ENCODE data around the gene SRGAP2B. TPM values are rescaled to one million over a fixed set of nuclear protein-coding genes. Genes with fewer than 3 reads are reported as not detected.
"Not testable (repeated sequence)": the region's sequence is repeated elsewhere in the genome, so short reads cannot be mapped to it uniquely, and the experiment has no call there.

Gene SRGAP2B
- polyA plus RNA-seq: 12.4 TPM
- long read RNA-seq, donor 1: 0 reads
- long read RNA-seq, donor 2: 0 reads
- long read RNA-seq, donor 3: 0 reads
- long read RNA-seq, donor 4: 0 reads
- long read RNA-seq, donor 5: 0 reads
- long read RNA-seq, donor 6: 0 reads
- long read RNA-seq, donor 7, full-length matches to known transcripts: 2 of 2 reads
- long read RNA-seq, donor 7, partial matches to known transcripts: 0 of 2 reads
- long read RNA-seq, donor 7, other reads (novel, unspliced or antisense): 0 of 2 reads
- long read RNA-seq, donor 8: 0 reads
- long read RNA-seq, donor 9: 0 reads
- long read RNA-seq, donor 10: 0 reads
- long read RNA-seq, donor 11: 0 reads

DNA sequence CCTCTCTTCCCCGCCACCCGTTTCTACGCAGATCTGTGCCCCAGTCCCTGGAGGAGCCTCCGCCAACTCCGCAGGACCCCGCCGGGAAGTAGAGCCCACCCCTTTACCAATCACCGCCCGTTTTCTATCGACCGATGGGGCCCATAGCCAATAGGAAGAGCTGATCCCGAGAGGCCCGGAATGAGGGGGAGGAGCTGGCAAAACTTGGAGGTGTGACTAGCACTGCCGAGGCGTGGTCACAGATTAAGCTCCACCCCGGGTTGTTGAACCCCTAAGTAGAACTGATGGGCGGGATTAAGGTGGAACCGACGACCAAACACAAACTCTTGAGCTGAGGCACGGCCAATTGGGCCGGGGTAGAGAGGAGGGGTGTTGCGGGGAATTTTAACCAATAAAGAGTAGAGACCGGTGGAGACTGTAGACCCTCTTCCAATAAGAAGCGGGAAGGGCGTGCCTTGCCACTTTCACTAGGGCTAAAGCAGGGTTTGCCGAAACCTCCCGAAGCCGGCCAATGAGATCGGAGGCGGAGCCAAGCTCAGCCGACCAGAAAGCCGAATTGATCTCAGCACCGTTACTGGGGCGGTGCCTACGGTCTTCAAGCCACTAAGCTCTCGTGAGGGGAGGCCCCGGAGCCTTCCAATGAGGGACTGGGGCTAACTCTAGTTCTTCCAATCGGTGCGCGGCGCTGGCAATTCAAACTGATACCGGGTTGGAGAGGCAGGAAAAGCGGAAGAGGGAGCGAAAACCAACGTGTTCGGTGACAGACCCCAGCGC is at the start of gene SRGAP2B, which contains the start of gene FAM72D:
TSS of gene SRGAP2B (minus strand) at position 45 of the 774 bp plus-strand sequence. CDS start 2,427 bp downstream, outside the sequence.
TSS of gene FAM72D (plus strand) at position 691 of the 774 bp plus-strand sequence. CDS start 874 bp downstream, outside the sequence.
- H3K27ac ChIP-seq (ENCODE audit: low read length); DNase-seq; H3K27me3 ChIP-seq (ENCODE audit: control insufficient read depth, insufficient read depth, low read length); H3K9me3 ChIP-seq (ENCODE audit: control insufficient read depth, low read depth, low read length); H3K36me3 ChIP-seq (ENCODE audit: control insufficient read depth, insufficient read depth, low read length); H3K4me1 ChIP-seq (ENCODE audit: control insufficient read depth, insufficient read depth, low read length): not testable (repeated sequence)
- H3K4me3 ChIP-seq (ENCODE audit: low read length): peak within 1 kb of the TSS; percentile 31
- no CpG with 5 or more reads among the region's 47 CpGs for WGBS (ENCODE audit: insufficient coverage, low lambda C conversion rate)

DNA sequence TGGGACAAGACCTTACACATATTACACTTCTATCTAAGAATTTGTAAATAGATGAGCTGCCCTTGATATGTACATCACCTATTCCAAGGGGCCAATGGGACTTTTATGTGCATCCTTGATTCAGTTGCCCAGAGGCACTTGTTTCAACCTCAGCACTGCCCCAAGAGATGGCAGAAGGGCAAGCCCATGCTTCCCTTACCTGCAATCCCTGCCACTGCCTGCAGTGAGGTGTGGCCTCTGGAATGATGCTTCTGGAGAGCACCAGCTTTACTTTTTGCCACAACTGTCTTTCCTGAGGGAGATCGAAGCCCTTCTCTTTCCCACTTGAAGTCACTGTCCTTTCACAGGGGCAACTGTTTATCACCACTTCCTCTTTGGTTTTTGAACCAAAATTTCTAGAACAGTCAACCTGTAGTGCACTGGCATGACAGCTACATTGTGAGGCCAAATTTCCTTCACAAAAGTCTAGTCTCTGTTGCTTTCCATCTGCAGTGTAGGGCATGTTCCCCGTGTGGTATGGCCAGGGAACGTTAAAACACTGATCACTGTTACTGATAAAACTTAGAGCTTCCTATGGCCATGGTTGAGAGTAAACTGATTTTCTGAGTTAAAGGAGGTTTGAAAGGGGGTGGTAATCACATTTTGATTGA is 49.3 kb upstream of the SRGAP2B start:
- H3K4me3 ChIP-seq (ENCODE audit: low read length); H3K4me1 ChIP-seq (ENCODE audit: control insufficient read depth, insufficient read depth, low read length); H3K27ac ChIP-seq (ENCODE audit: low read length); H3K27me3 ChIP-seq (ENCODE audit: control insufficient read depth, insufficient read depth, low read length); H3K9me3 ChIP-seq (ENCODE audit: control insufficient read depth, low read depth, low read length); H3K36me3 ChIP-seq (ENCODE audit: control insufficient read depth, insufficient read depth, low read length); DNase-seq: not testable (repeated sequence)
- no CpG with 5 or more reads among the region's 3 CpGs for WGBS (ENCODE audit: insufficient coverage, low lambda C conversion rate)

DNA sequence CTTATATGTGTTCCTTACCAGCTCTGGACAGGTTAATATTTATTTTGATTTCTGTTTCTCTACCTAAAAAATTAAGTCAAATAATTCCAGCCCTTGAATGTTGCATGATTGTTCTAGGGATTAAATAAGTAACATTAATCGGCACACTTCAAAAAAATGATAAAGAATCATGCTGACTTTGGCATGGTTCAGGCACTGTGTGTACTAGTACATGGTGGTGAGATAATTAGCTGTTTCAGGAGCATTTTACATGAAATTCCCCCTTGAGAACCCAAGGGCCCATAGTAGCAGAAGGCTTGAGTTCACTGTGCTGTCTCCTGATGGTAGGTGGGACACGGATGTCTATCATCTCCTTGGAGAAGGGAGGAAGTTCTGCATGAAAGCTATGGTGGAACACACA is 45.4 kb upstream of the SRGAP2B start:
- not testable (repeated sequence) for H3K4me1 ChIP-seq (ENCODE audit: control insufficient read depth, insufficient read depth, low read length); DNase-seq; H3K27ac ChIP-seq (ENCODE audit: low read length); H3K27me3 ChIP-seq (ENCODE audit: control insufficient read depth, insufficient read depth, low read length); H3K9me3 ChIP-seq (ENCODE audit: control insufficient read depth, low read depth, low read length); H3K36me3 ChIP-seq (ENCODE audit: control insufficient read depth, insufficient read depth, low read length); H3K4me3 ChIP-seq (ENCODE audit: low read length)
- WGBS (ENCODE audit: insufficient coverage, low lambda C conversion rate): no CpG with 5 or more reads among the region's 2 CpGs

DNA sequence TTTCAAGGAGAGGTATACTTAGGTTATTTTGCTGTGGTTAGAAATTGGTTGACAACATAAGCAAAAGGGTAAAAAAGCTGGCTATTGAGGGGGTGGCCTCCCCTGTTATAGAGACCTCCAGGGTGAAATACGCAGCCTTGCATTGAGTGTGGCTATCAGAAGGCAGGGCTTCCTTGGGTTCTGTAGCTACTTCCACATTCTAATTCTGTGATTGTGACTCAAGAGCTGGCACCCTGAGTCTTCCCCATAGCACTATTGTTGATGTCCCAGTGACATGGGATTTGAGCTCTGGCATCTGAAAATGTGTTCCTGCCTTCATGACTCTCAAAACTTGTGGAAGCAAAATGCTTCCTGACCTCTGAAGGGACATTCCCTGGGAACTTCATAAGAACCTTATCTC is 39.3 kb upstream of the SRGAP2B start:
- DNase-seq; H3K27ac ChIP-seq (ENCODE audit: low read length); H3K4me3 ChIP-seq (ENCODE audit: low read length); H3K27me3 ChIP-seq (ENCODE audit: control insufficient read depth, insufficient read depth, low read length); H3K4me1 ChIP-seq (ENCODE audit: control insufficient read depth, insufficient read depth, low read length); H3K36me3 ChIP-seq (ENCODE audit: control insufficient read depth, insufficient read depth, low read length); H3K9me3 ChIP-seq (ENCODE audit: control insufficient read depth, low read depth, low read length): not testable (repeated sequence)
- WGBS (ENCODE audit: insufficient coverage, low lambda C conversion rate): no CpG with 5 or more reads among the region's 1 CpG

DNA sequence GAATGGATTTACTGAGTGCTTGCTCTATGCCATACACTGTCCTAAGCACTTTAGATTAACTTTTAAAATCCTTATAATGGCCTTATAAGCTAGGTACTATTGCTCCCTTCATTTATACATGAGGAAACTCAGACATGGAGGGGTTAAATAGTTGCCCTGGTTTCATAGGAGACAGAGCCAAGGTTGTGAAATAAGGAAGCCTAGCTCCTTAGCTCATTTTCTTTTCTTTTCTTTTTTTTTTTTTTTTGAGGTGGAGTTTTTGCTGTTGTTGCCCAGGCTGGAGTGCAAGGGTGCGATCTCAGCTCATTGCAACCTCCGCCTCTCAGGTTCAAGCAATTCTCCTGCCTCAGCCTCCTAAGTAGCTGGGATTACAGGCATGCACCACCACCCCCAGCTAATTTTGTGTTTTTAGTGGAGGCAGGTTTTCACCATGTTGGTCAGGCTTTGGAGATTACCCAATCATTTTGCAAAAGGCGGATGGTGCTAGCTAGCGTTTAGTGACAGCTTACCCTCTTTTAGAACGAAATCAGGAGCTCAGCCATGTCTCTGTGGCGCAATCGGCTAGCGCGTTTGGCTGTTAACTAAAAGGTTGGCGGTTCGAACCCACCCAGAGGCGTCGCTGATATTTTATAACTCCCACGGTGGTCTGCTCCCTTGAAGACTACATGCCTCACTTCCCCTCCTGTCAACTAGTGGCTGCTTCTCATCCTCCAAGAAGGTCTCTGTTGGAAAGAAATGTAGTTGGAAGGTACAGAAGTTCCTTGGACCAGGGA is 33.8 kb upstream of the SRGAP2B start:
- not testable (repeated sequence) for H3K9me3 ChIP-seq (ENCODE audit: control insufficient read depth, low read depth, low read length); DNase-seq; H3K4me3 ChIP-seq (ENCODE audit: low read length); H3K27ac ChIP-seq (ENCODE audit: low read length); H3K36me3 ChIP-seq (ENCODE audit: control insufficient read depth, insufficient read depth, low read length); H3K27me3 ChIP-seq (ENCODE audit: control insufficient read depth, insufficient read depth, low read length); H3K4me1 ChIP-seq (ENCODE audit: control insufficient read depth, insufficient read depth, low read length)
- no CpG with 5 or more reads among the region's 14 CpGs for WGBS (ENCODE audit: insufficient coverage, low lambda C conversion rate)

DNA sequence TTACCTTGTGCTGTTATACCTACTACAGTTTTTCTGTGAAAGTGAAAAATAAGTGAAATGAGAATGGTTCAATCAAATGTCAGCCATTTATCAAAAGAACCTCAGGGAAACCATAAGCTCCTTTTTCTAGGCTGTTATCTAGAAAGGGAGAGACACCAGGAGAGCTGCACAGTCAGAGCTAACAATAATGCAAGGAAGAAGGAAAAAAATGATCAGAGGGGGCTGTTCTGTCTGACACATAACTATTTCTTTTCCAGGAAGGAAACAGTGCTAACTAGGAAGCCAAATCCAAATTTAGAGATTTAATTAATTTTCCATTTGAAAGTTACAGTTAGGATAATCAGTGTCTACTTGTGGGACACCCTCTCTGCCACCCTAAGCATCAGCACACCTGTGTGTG is 32.0 kb upstream of the SRGAP2B start:
- not testable (repeated sequence) for H3K36me3 ChIP-seq (ENCODE audit: control insufficient read depth, insufficient read depth, low read length); H3K27me3 ChIP-seq (ENCODE audit: control insufficient read depth, insufficient read depth, low read length); DNase-seq; H3K27ac ChIP-seq (ENCODE audit: low read length); H3K9me3 ChIP-seq (ENCODE audit: control insufficient read depth, low read depth, low read length); H3K4me3 ChIP-seq (ENCODE audit: low read length); H3K4me1 ChIP-seq (ENCODE audit: control insufficient read depth, insufficient read depth, low read length)

DNA sequence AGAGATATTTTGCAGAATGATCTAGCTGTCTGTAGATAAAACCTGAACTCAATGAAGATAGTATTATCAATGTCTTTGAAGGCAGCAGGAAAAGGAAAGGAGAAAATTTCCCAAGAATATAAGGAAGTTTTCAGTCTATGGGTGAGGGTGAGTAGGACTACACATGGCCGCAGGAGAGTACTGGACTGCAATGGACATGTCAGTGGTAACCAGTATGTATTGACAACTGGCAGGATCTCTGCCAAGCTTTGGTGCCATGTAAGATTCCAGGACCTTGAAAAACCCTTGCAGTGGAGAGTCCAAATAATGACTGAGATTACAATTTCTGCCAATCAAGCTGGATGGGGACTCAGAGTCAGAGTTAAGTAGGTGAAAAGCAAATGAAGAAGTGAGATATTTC is 30.0 kb upstream of the SRGAP2B start:
- not testable (repeated sequence) for H3K36me3 ChIP-seq (ENCODE audit: control insufficient read depth, insufficient read depth, low read length)
- WGBS (ENCODE audit: insufficient coverage, low lambda C conversion rate): no CpG with 5 or more reads among the region's 1 CpG

DNA sequence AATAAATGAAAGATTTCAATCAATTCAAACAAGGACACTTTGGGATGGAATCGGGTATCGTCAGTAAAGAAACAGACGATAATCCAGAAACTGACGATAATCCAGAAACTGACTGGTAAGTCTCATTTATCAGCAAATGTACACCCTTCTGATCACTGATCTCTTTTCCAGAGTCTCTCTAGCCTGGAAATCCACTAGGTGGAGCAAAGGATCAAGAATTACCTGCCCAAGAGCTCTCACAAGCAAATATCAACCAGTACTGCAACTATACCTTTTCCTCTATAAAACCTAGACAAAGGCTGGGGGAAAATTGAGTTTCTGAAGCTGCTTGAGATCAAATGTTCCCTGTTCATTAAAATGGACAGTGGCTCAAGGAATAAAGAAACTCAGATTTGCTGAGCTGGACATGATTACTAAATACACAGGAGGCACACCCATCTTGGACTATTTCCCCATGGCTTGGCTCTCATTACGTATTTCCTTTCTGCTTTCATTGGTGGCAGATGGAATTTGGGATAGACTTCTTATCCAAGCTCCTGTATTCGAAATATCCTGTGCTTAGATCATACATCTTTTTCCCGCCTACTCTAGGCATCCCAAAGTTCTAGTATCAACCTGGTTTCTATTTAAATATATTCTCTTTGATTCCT is 29.0 kb upstream of the SRGAP2B start:
- not testable (repeated sequence) for H3K27me3 ChIP-seq (ENCODE audit: control insufficient read depth, insufficient read depth, low read length); DNase-seq; H3K4me3 ChIP-seq (ENCODE audit: low read length); H3K9me3 ChIP-seq (ENCODE audit: control insufficient read depth, low read depth, low read length); H3K4me1 ChIP-seq (ENCODE audit: control insufficient read depth, insufficient read depth, low read length); H3K36me3 ChIP-seq (ENCODE audit: control insufficient read depth, insufficient read depth, low read length); H3K27ac ChIP-seq (ENCODE audit: low read length)
- no CpG with 5 or more reads among the region's 7 CpGs for WGBS (ENCODE audit: insufficient coverage, low lambda C conversion rate)

More for the DNA sequence above, 30.0 kb upstream of the SRGAP2B start:
- not testable (repeated sequence) for H3K27ac ChIP-seq (ENCODE audit: low read length); H3K27me3 ChIP-seq (ENCODE audit: control insufficient read depth, insufficient read depth, low read length); H3K4me1 ChIP-seq (ENCODE audit: control insufficient read depth, insufficient read depth, low read length); DNase-seq; H3K4me3 ChIP-seq (ENCODE audit: low read length); H3K9me3 ChIP-seq (ENCODE audit: control insufficient read depth, low read depth, low read length)

DNA sequence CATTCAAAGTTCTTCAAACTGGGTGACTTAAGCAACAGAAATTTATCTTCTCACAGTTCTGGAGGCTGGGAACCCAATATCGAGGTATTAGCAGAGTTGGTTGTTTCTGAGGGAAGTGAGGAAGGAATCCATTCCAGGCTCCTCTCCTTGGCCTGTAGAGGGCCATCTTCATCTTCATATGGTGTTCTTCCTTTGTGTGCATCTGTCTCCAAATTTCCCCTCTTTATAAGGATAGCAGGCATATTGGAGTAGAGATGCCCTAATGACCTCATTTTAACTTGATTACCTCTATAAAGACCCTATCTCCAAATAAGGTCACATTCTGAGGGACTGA is 27.9 kb upstream of the SRGAP2B start:
- not testable (repeated sequence) for H3K4me1 ChIP-seq (ENCODE audit: control insufficient read depth, insufficient read depth, low read length); H3K27ac ChIP-seq (ENCODE audit: low read length); H3K4me3 ChIP-seq (ENCODE audit: low read length); H3K9me3 ChIP-seq (ENCODE audit: control insufficient read depth, low read depth, low read length); DNase-seq; H3K36me3 ChIP-seq (ENCODE audit: control insufficient read depth, insufficient read depth, low read length); H3K27me3 ChIP-seq (ENCODE audit: control insufficient read depth, insufficient read depth, low read length)
- WGBS (ENCODE audit: insufficient coverage, low lambda C conversion rate): no CpG with 5 or more reads among the region's 1 CpG
